Astrocyte (in vitro differentiated cells and primary cell): Measurements from ENCODE around the gene NR2F1. TPM values are rescaled to one million over a fixed set of nuclear protein-coding genes. Genes with fewer than 3 reads are reported as not detected.

Experiments used
- DNase-seq: peaks from one replicate; pipeline ENCODE4 v3.0.0-alpha.2; 2010; ENCODE audit warnings: low read depth
- FAIRE-seq: peaks from 2 replicates; lab custom pipeline; 2011; peaks lifted over from hg19 to GRCh38; lab: Jason Lieb, UNC
- H2AFZ ChIP-seq: 2 replicates; pipeline ENCODE4 v1.6.0; 2012; ENCODE audit warnings: low read depth, low read length, inconsistent platforms
- H3K27ac ChIP-seq: 2 replicates; pipeline ENCODE4 v1.5.1; 2011; ENCODE audit warnings: low read depth, low read length, inconsistent platforms
- H3K27me3 ChIP-seq: 2 replicates; pipeline ENCODE4 v1.6.0; 2011; ENCODE audit warnings: low read length, inconsistent platforms; ENCODE audit not compliant: insufficient read depth
- H3K36me3 ChIP-seq: 2 replicates; pipeline ENCODE4 v1.5.1; 2011; ENCODE audit warnings: low read length, inconsistent platforms; ENCODE audit not compliant: insufficient read depth
- H3K4me1 ChIP-seq: 2 replicates; pipeline ENCODE4 v1.5.1; 2011; ENCODE audit warnings: low read length, inconsistent platforms; ENCODE audit not compliant: insufficient read depth
- H3K4me2 ChIP-seq: 2 replicates; pipeline ENCODE4 v1.6.0; 2012; ENCODE audit warnings: low read length, inconsistent platforms
- H3K4me3 ChIP-seq: 2 replicates; pipeline ENCODE4 v1.5.1; 2011; ENCODE audit warnings: low read depth, mild to moderate bottlenecking, low read length, inconsistent platforms; ENCODE audit not compliant: insufficient read depth
- H3K79me2 ChIP-seq: 2 replicates; pipeline ENCODE4 v1.6.0; 2012; ENCODE audit warnings: mild to moderate bottlenecking, low read length, inconsistent platforms; ENCODE audit not compliant: insufficient read depth
- H3K9ac ChIP-seq: 2 replicates; pipeline ENCODE4 v1.6.0; 2012; ENCODE audit warnings: mild to moderate bottlenecking, low read length, inconsistent platforms
- H3K9me3 ChIP-seq: 2 replicates; pipeline ENCODE4 v1.5.1; 2012; ENCODE audit warnings: low read depth, mild to moderate bottlenecking, low read length, inconsistent platforms; ENCODE audit not compliant: insufficient read depth
- H4K20me1 ChIP-seq: 2 replicates; pipeline ENCODE4 v1.6.0; 2012; ENCODE audit warnings: low read length, inconsistent platforms; ENCODE audit not compliant: insufficient read depth
- H3K27ac Mint-ChIP-seq: one replicate; pipeline ENCODE4 v1.8.0; 2021; ENCODE audit warnings: mild to moderate bottlenecking, mixed read lengths; ENCODE audit not compliant: unreplicated experiment
- H3K27me3 Mint-ChIP-seq: one replicate; pipeline ENCODE4 v1.8.0; 2021; ENCODE audit warnings: low read depth, mixed read lengths; ENCODE audit not compliant: unreplicated experiment
- H3K36me3 Mint-ChIP-seq: one replicate; pipeline ENCODE4 v1.8.0; 2021; ENCODE audit warnings: low read depth, mixed read lengths; ENCODE audit not compliant: unreplicated experiment
- H3K4me1 Mint-ChIP-seq: one replicate; pipeline ENCODE4 v1.8.0; 2021; ENCODE audit warnings: low read depth, mixed read lengths; ENCODE audit not compliant: unreplicated experiment
- H3K4me3 Mint-ChIP-seq: one replicate; pipeline ENCODE4 v1.8.0; 2021; ENCODE audit warnings: mild to moderate bottlenecking, moderate library complexity, mixed read lengths; ENCODE audit not compliant: unreplicated experiment
- H3K9me3 Mint-ChIP-seq: one replicate; pipeline ENCODE4 v1.8.0; 2021; ENCODE audit warnings: mild to moderate bottlenecking, mixed read lengths; ENCODE audit not compliant: unreplicated experiment
- EZH2 ChIP-seq: IDR thresholded peaks from 2 replicates; pipeline ENCODE4 v1.6.1; 2012; ENCODE audit warnings: mild to moderate bottlenecking, low read length, inconsistent platforms; ENCODE audit not compliant: insufficient read depth
- total RNA-seq: library from RNA; stranded (reverse); gene quantifications from 2 replicates; pipeline ENCODE4 v1.2.1, GENCODE V29; 2021
- TF ChIP-seq, protein P1 (sequence below): IDR thresholded peaks from 2 replicates; pipeline ENCODE4 v1.5.1; 2011; ENCODE audit warnings: low read depth, mild to moderate bottlenecking, inconsistent platforms, low read length, moderate library complexity; ENCODE audit not compliant: insufficient read depth

NR2F1 gene
- total RNA-seq, 1 donor from 2014 or later = 4.3 TPM

DNA sequence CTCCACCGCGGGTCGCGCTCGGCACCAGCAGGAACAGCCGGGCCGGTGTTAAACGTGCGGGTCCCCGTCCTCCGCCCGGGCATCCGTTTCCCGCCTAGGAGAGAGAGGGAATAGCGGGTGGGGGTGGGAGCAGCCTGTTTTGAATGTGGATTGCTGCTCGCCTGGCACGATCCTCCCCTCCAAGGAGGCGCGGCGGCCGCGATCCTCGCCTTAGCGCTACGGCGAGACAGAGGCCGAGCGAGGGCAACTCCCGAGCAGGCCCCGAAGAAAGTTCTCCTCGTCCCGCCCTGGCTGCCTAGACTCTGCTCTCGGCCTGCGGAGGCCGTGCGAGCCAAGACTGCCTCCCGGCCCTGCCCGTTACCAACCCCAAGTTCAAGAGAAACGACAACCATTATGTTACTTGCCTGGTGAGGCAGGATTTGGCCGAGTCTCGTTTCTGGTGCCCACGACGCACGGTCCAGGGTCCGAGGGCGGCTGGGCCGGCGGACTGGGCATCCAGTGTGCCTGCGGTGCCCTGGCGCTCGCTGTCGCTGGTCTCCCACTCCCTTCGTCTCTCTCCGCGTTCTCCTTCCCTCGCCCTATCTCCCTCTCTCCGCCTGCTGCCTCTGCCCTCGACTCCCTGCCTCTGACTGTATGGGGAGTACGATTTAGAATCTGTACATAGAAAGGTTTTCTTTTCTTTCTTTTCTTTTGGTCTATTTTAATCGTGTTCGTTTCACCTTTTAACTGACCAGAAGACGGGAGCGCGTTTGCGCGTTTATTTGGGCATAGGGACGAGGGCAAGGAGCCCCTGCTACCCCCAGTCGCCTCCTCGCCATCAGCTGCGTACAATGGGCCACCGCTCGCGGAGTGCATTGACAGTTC lies 2.7 kb upstream of the NR2F1 start:
- Mint-ChIP-seq H3K9me3 (peaks cover 2% of the 10 kb centered on the region), H3K36me3 (peaks cover 2% of the 10 kb centered on the region), H3K4me3 (no peak overlapping the region), H3K4me1 (peaks cover 2% of the 10 kb centered on the region), H3K27me3 (peaks cover 37% of the 10 kb centered on the region), H3K27ac (peak overlapping the region; percentile 48)
- Histone ChIP-seq H3K27me3 (no peaks in the 10 kb centered on the region), H3K79me2 (peaks cover 74% of the 10 kb centered on the region), H3K36me3 (no peaks in the 10 kb centered on the region), H3K27ac (peak overlapping the region; percentile 86), H3K9me3 (no peaks in the 10 kb centered on the region), H3K4me2 (peak overlapping the region; percentile 97), H3K4me1 (peaks cover 29% of the 10 kb centered on the region), H3K4me3 (peak overlapping the region; percentile 79), H3K9ac (peak overlapping the region; percentile 90), H2AFZ (peak overlapping the region; percentile 68), H4K20me1 (no peaks in the 10 kb centered on the region)
- no peak for FAIRE-seq
- TF ChIP-seq, protein P1, sequence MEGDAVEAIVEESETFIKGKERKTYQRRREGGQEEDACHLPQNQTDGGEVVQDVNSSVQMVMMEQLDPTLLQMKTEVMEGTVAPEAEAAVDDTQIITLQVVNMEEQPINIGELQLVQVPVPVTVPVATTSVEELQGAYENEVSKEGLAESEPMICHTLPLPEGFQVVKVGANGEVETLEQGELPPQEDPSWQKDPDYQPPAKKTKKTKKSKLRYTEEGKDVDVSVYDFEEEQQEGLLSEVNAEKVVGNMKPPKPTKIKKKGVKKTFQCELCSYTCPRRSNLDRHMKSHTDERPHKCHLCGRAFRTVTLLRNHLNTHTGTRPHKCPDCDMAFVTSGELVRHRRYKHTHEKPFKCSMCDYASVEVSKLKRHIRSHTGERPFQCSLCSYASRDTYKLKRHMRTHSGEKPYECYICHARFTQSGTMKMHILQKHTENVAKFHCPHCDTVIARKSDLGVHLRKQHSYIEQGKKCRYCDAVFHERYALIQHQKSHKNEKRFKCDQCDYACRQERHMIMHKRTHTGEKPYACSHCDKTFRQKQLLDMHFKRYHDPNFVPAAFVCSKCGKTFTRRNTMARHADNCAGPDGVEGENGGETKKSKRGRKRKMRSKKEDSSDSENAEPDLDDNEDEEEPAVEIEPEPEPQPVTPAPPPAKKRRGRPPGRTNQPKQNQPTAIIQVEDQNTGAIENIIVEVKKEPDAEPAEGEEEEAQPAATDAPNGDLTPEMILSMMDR = no peak
- TF ChIP-seq EZH2 = no peak
- DNase-seq = no peak

DNA sequence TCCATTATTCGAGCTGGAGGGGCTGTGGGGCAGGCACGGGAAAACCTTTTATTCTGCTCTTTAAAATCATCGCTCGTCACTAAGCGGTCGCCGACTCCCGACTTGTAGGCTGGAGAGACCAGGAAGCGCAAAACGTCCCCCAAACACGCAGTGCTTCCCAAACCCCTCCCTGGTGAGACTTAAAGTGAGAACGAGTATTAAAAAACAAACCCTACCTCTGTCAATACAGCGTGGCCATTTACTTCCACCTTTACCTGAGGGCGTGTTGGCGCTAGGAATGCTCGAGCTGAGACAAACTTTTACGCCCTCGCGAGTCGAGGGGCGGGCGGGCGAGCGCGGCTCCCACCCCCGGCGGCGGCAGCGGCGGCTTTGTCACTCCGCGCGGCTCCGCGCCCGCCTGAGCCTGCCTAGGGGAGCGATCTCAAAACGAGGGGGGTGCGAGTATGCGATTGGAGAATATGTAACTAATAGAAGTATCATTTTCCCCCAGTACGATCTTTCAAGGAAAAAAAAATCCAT lies 2.0 kb upstream of the NR2F1 start, which contains the start of gene NR2F1-AS1:
NR2F1-AS1 (minus strand) TSS at position 293 of the 519 bp plus-strand sequence.
- no peaks in the 10 kb centered on the region for H3K27me3 ChIP-seq
- no peaks in the 10 kb centered on the region for H3K36me3 ChIP-seq
- DNase-seq = no peak
- peak within 1 kb of the TSS; percentile 48 for H3K27ac Mint-ChIP-seq
- H3K9me3 ChIP-seq = no peaks in the 10 kb centered on the region
- H3K27me3 Mint-ChIP-seq = peaks cover 35% of the 10 kb centered on the region
- TF ChIP-seq EZH2 = no peak
- TF ChIP-seq, protein P1 = no peak
- peak within 1 kb of the TSS; percentile 97 for H3K4me2 ChIP-seq
- peak within 1 kb of the TSS; percentile 68 for H2AFZ ChIP-seq
- H3K79me2 ChIP-seq = peaks cover 73% of the 10 kb centered on the region
- peaks cover 2% of the 10 kb centered on the region for H3K36me3 Mint-ChIP-seq
- no peak within 1 kb of the TSS for H3K4me3 Mint-ChIP-seq
- H4K20me1 ChIP-seq = peaks cover 4% of the 10 kb centered on the region
- peaks cover 2% of the 10 kb centered on the region for H3K9me3 Mint-ChIP-seq
- FAIRE-seq = no peak
- H3K4me1 ChIP-seq = peaks cover 24% of the 10 kb centered on the region
- peaks cover 6% of the 10 kb centered on the region for H3K4me1 Mint-ChIP-seq
- H3K27ac ChIP-seq = peak within 1 kb of the TSS; percentile 86
- H3K4me3 ChIP-seq = peak within 1 kb of the TSS; percentile 79
- peak within 1 kb of the TSS; percentile 90 for H3K9ac ChIP-seq

GRCh38 chr5:93582167-93582462 lies 907 bp upstream of the NR2F1 start:
- peak overlapping the region; percentile 65 for H2AFZ ChIP-seq
- peak overlapping the region; percentile 79 for H3K4me3 ChIP-seq
- Mint-ChIP-seq H3K27me3 (peaks cover 37% of the 10 kb centered on the region), H3K4me1 (peaks cover 6% of the 10 kb centered on the region), H3K27ac (no peak overlapping the region), H3K9me3 (peaks cover 2% of the 10 kb centered on the region), H3K36me3 (peaks cover 2% of the 10 kb centered on the region), H3K4me3 (no peak overlapping the region)
- H4K20me1 ChIP-seq = peaks cover 8% of the 10 kb centered on the region
- DNase-seq = no peak
- H3K4me1 ChIP-seq = peaks cover 22% of the 10 kb centered on the region
- H3K79me2 ChIP-seq = peaks cover 74% of the 10 kb centered on the region
- no peaks in the 10 kb centered on the region for H3K9me3 ChIP-seq
- TF ChIP-seq EZH2 = no peak
- TF ChIP-seq, protein P1 = no peak
- no peaks in the 10 kb centered on the region for H3K36me3 ChIP-seq
- peak overlapping the region; percentile 86 for H3K27ac ChIP-seq
- no peak for FAIRE-seq
- H3K9ac ChIP-seq = peak overlapping the region; percentile 90
- no peaks in the 10 kb centered on the region for H3K27me3 ChIP-seq
- H3K4me2 ChIP-seq = peak overlapping the region; percentile 97
